HG02973 (cell line): ENCODE measurements around the gene RFC4.
"Not testable (repeated sequence)": the region's sequence is repeated elsewhere in the genome, so short reads cannot be mapped to it uniquely, and the experiment has no call there.

Experiments used
- ATAC-seq: cut with Tn5 transposase; IDR thresholded peaks from one replicate; pipeline ENCODE4 v1.9.1; 2021; ENCODE audit warnings: moderate library complexity; ENCODE audit not compliant: unreplicated experiment

RFC4 gene

DNA sequence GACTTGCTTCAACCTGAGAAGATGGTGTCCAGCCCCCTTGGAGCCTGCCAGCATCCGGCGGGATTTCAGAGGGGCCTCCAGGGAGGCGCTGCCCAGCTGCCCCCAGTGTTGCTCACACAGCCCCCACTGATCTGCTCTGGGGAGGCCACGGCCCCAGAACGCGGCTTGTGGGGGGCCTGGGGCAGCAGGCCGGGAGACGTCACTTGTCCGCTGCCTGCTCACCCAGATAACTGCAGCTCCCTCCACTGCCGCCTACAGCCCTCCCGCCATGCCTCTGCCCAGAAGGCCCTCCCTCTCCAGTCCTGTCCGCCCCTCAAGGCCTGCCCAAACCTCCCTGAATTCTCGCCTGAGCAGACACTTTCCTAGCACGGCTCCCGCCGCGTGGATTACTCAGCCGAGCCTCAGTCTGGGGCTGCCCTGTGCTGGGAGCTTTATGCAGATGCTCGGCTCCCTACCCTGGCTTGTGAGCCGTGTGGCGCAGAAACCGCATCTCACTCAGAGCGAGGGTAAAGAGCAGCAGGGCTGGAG lies 19.1 kb upstream of the RFC4 start:
- ATAC-seq = no peak

DNA sequence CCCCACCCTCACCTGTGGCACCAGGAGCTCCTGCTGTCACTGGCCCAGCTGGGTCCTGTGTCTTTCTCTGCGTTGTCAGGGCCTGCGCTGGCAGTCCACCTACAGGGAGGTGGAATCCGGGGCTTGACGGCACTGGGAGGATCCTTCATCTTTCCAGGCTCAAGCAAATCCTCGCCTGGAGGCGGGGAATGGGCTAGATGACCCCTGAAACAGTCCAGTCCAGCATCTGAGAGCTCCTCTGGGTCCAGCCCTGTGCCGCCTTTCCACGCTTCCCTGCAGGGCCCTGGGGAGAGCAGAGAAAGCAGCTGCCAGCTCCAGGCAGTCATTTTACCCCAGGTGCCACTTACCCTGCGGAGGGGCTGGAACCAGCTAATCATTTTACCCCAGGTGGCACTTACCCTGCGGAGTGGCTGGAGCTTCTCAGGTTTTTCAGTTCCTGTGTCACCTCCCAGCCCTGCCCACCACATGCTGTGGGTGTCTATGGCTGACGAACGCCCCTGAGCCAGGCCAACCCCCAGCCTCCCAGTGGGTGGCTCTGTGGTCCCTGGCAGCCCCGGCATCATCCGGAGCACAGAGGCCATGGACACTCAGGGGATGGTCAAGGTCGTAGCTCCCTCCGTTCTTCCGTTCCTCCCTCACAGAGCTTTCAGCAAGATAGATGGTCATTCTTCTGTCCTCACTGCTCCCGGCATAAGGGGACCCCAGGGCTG lies 18.3 kb upstream of the RFC4 start:
- no peak for ATAC-seq

DNA sequence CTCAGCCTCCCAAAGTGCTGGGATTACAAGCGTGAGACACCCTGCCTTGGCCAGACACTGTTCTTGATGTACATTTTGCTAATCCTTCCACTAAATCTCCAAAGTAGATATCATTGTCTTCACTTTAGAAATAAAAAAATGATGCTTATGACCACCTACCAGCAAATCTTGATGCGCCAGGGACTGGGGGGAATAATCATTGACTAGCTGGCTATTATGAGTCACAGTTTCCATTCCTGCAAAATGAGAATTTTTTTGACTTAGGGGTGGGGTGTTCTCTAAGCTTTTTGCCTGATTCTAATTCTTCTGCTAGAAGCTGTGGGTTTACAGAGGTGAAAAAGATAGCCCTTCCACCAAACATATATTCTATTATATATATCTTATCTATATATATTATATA lies 17.1 kb upstream of the RFC4 start:
- ATAC-seq = no peak

DNA sequence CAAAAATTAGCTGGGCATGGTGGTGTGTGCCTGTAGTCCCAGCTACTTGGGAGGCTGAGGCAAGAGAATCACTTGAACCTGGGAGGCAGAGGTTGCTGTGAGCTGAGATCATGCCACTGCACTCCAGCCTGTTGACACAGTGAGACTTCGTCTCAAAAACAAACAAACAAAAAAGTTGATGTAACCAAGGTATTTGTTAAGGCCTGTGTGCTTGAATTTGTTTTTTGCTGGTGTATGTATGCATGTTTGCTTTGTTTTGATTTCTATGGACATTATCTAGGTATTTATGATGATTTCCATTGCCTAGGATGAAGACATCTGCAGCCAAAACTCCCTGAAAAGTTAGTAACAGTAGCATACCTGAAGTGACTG lies 16.1 kb upstream of the RFC4 start:
- ATAC-seq = not testable (repeated sequence)

DNA sequence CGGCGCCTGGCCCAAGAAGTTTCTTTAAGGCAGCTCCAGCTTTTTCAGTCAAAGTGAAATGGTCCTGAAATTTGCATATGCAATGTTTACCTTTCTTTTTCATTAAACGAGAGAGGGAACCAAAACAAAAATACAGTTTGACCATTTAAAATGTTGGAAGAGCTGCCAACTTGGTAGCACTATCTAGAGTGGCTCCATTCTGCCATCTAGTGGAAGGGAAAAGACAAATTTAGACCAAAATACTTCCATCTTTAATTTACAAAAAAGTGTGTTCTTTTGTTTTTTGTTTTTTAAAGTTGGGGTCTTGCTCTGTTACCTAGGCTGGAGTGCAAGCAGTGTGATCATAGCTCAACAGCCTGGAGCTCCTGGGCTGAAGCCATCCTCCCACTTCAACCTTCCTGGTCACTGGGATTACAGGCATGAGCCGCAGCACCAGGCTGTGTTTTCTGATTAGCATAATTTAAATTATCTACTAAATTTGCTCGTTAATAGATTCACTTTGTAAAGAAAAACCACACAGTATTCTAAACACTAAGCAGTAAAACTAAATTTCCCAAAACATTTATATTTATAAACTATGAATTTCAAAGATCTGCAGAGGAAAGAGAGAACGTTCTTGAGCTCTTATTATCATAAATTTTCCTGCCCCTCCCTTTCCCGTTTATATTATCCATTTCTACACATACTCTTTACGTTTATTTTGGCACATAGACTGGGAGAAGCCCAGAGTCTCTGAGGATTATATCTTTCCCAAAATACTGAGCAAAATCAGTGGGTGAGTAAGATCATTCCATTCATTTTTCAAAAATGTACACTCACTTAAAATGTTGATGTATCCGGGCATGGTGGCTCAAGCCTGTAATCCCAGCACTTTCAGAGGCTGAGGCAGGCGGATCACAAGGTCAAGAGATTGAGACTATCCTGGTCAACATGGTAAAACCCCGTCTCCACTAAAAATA lies 15.4 kb upstream of the RFC4 start:
- no peak for ATAC-seq

DNA sequence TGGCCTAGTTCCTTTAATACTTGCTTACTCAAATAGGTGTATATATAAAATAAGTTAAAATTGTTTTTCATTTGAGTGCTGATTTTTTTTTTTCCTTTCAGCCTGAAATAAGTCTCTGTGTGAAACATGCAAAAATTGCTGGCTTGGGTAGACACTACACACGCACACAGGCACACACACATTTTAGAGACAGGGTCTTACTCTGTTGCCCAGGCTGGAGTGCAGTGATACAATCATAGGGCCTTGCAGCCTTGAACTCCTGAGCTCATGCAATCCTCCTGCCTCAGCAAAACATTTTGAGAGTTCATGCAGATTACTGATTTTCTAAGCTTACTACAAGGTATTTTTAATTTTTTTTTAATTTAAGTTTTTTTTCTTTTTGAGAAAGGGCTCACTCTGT lies 12.7 kb upstream of the RFC4 start:
- ATAC-seq = no peak

DNA sequence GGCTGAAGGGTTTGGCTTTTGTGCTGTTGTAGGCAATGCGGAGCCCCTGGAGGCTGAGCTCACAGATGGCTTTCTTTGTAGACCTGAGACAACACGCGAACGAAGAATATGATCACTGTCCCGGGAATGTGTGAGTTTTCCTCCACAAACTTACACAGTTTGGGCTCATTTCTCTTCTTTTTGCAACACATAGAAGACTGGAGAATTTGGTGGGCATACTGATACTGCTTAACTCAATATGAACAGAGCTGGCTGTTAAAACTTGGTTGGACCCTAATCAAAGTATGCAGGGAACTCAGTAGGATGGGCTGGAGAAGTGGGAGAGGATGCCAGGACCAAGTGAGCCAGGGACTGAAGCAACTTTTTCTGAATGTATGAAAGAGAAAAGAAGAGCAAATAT lies 12.2 kb upstream of the RFC4 start:
- ATAC-seq = no peak

DNA sequence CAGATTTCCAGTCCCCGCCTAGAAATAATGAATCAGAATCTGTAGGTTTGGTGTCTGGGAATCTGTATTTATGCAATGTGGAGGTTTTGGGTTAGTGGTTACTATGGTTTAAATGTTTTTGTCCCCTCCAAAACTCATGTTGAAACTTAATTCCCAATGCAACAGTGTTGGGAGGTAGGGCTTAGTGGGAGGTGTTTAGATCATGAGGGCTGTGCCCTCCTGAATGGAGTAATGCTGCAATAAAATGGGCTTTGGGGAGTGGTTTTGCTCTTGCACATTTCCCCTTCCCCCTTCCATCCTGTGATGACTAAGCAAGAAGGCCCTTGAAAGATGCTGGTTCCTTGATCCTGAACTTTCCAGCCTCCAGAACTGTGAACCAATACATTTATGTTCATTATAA lies 9.2 kb upstream of the RFC4 start:
- no peak for ATAC-seq

DNA sequence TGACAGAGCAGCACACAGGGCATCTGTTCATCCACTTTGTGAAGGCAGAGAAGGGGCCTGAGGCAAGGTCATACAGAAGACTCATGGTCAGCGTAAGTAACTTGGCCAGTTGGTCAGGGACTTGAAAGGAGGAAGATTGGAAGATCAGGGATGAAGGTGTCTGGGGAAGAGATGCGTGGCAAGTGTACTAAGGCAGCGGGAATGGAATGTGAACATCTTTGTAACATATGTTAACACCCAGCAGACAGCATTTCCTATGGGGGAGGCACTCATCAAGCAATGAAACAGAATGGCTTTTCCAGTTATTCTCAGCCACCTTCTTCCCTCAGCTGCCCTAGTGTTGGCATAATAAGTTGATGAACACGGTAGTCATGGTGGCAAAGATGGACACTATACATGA lies 7.8 kb upstream of the RFC4 start:
- no peak for ATAC-seq

DNA sequence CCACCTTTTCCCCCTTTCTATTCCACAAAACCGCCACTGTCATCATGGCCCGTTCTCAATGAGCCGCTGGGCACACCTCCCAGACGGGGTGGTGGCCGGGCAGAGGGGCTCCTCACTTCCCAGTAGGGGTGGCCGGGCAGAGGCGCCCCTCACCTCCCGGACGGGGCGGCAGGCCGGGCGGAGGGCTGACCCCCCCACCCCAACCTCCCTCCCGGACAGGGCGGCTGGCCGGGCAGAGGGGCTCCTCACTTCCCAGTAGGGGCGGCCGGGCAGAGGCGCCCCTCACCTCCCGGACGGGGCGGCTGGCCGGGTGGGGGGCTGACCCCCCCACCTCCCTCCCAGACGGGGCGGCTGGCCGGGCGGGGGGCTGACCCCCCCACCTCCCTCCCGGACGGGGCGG lies 5.0 kb upstream of the RFC4 start:
- ATAC-seq = not testable (repeated sequence)

DNA sequence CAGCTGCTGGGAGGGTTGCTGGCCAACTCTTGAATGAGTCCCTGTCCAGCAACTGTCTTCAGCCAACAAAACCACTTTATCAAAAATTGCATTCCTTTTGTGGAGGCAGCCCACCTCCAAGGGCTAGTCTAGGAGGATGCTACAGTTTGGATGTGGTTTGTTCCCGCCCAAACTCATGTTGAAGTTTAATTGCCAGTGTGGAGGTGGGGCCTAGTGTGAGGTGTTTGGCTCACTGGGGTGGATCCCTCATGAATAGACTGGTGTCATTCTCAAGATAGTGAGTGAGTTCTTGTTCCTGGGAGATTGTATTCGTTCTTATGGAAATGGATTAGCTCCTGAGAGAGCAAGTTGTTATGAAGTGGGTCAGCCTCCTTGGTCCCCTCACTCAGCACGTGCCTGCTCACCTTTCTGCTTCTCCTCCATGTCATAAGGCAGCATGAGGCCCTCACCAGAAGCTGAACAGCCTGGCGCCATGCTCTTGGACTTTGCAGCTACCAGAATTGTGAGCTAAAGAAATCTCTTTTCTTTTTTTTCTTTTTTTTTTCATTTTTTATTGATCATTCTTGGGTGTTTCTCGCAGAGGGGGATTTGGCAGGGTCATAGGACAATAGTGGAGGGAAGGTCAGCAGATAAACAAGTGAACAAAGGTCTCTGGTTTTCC lies 4.2 kb upstream of the RFC4 start:
- no peak for ATAC-seq

DNA sequence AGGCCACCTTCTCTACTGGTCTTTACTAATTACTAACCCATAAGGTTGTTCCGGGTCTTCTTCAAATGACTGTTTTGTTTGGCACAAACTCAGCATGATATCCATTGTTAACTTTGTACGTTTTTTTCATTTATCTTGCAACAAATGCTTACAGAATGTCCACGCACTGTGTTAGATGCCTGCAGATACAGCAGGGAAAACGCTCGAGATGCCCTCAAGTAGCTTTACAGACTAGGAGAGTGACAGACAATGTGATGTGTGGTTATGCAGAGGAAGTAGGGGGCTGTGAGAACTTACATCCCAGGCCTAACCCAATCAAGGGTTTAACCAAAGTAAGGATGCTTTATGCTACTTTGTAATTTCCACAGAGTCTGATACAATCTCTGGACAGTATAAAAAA lies 949 bp upstream of the RFC4 start:
- ATAC-seq = no peak

DNA sequence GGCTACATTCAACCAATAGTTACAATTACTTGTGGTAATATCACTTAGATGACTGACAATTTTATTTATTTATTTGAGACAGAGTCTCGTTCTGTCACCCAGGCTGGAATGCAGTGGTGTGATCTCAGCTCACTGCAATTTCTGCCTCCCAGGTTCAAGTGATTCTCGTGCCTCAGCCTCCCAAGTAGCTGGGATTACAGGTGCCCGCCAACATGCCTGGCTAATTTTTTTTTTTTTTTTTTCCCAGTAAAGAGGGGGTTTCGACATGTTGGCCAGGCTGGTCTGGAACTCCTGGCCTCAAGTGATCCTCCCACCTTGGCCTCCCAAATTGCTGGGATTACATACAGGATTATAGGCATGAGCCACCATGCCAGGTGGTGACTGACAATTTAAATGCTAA lies 2.8 kb downstream of the RFC4 start:
- not testable (repeated sequence) for ATAC-seq

DNA sequence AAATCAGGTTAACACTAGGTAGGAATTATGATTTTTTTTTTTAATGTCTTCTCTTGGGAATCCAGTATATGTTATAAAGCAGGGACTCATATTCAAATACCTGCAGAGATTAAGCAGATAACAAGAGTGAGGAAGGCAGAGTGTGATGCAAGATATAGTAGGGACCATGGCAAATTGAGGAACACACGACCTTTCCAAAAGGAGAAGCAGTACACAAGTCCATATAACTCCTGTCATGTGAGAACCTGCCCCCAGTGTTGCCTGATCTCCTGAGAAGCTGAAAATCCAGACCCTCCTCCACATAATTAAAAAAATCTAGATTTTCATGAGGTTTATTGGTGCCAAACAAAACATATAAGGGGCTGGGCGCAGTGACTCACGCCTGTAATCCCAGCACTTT lies 3.6 kb downstream of the RFC4 start:
- no peak for ATAC-seq

DNA sequence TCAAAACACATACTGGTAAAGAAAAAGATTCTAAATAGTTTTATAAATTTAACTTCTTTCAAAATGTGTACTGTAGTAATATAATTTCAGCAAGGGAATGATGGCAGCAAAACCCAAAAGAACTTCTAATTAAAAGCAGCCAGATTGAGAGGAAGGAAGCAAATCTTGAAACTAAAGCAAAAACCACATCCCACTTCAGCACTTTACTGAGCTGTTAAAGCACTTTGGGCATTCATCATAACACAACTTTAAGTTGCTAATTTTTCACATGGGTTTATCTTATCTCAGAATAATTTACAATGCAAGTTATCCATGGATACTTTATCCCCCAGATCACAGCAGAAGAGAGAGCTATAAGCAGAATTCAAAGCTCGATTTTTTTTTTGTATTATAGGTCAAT lies 6.0 kb downstream of the RFC4 start:
- no peak for ATAC-seq

DNA sequence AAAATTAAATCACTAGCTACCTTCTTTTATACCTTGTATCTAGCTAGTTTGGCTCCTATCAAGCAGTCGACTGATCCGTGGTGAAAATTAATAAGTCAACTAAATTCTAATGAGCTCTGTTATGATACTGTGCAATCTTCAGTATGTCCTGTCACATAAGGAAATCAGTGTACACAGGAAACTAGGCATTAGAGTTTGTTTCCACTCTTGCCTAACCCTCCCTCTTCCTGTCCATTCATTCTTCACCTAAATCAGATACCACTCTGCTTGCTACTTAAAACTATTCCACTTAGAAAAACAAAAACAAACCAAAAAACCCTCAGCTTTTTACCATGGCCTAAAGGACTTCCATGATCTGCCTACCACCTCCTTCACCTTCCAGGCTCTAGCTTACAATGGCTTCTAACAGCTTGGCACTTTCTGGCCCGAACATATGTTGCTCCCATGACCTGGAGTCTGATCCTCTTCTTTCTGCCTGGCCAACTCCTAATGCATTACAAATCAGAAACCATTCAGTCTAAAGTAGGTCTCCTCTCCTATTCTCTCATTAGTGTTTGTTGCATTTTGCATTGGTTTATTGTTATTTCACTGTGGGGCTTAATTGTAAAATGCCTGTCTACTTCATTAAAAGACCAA lies 7.9 kb downstream of the RFC4 start:
- ATAC-seq = no peak

DNA sequence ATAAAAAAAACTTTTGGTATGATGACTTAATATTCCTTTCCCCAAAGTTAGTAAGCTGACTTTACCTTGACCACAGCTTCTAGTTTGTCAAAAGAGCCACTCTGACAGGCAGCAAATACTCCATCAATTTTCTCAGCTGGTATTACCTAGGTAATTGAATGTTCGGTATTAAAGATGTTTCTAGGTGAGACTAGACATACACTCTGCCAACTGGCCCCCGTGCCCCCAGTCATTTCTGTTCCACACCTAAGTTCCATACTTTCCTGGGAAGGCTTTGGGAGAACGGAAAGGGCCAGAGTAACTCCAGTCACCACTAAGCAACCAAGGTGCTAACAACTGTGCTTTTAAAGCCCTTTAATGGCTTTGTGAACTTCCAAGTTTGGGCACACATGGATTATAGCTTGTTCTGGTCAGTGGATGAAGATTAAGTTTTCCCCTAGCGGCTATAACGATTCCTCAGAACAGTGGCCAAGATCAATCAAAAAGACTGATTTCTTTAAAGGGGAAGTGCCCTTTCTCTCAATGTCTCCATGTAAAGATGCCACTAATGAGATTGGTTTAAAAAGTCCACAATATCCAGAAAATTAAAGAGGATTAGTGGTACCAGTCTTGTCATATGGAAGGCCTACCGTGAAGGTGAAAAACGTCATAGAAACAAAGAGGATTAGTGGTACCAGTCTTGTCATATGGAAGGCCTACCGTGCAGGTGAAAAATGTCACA lies 15.9 kb downstream of the RFC4 start:
- ATAC-seq = no peak

DNA sequence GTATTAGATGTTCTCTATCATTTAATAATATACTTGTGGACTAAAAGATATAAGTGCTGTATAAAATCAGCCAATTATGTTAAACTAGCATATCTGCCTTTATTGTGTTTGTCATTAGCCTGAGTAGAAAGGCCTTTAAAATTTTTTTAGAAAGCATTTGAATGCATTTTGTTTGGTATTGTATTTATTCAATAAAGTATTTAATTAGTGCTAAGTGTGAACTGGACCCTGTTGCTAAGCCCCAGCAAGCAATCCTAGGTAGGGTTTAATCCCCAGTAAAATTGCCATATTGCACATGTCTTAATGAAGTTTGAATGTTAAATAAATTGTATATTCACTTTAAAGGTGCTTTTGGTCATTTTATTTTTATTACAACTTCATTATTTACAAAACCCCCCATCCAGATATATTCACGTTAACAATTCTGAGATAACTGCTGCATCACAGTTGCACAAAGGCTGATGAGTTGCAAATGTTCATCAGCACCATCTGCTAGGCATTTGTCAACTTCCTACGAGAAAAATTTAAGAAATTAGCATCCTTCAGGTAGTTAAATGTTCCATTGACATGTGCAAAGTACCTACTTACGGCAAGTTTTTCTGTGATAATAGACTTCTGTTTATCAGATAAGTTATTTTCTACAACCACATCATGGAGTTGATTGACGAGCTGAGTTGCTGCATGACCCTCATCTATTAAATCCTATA lies 16.6 kb downstream of the RFC4 start:
- no peak for ATAC-seq

DNA sequence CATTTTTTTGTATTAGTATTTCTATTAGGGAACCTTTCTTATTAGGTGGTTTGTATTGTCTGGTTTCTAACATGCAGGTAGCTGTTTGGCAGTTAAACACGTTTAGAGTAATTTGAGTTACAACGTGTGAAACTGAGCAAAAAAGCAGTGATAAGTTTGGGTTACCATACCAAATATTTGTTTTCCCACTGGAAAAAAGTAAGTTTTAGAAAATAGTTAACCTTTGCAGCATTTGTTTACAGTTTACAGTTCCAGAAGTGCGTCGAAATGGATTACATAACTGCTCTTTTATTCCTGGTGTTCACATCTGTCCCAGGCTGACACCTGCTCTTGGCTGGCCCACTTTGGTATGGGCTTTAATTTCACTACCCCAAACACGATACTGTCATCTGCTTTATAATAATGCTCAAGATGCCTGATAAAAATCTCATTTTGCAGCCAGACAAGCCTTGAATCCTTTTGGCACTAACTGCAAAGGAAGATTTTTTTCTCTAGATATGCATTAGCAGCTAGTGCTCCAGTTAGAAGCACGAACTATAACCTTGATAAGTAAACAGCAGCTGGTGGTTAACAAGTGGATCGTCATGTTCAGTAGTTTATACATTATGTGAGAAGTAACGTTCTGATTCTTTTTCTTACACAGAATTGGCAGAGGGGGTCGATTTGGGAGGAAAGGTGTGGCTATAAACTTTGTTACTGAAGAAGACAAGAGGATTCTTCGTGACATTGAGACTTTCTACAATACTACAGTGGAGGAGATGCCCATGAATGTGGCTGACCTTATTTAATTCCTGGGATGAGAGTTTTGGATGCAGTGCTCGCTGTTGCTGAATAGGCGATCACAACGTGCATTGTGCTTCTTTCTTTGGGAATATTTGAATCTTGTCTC lies 17.6 kb downstream of the RFC4 start:
- no peak for ATAC-seq
